MG63 (cell line): ENCODE data around the gene USP26. TPM values are rescaled to one million over a fixed set of nuclear protein-coding genes. Genes with fewer than 3 reads are reported as not detected.
"Not testable (repeated sequence)": the region's sequence is repeated elsewhere in the genome, so short reads cannot be mapped to it uniquely, and the experiment has no call there.

Source experiments
- DNase-seq: peaks from one replicate; pipeline ENCODE4 v3.0.0-alpha.2; 2020
- H3K27me3 ChIP-seq: fragments of 250-450 bp; sonication (Bioruptor Pico); 2 replicates; pipeline ENCODE4 v1.5.1; 2020; ENCODE audit warnings: mild to moderate bottlenecking, moderate library complexity
- H3K36me3 ChIP-seq: fragments of 250-450 bp; sonication (Bioruptor Pico); 2 replicates; pipeline ENCODE4 v1.5.1; 2020; ENCODE audit warnings: mild to moderate bottlenecking, moderate library complexity
- H3K4me3 ChIP-seq: fragments of 250-450 bp; sonication (Bioruptor Pico); 2 replicates; pipeline ENCODE4 v1.5.1; 2020; ENCODE audit warnings: mild to moderate bottlenecking, moderate library complexity
- H3K9me3 ChIP-seq: fragments of 250-450 bp; sonication (Bioruptor Pico); 2 replicates; pipeline ENCODE4 v1.5.1; 2020; ENCODE audit warnings: mild to moderate bottlenecking, moderate library complexity
- total RNA-seq: library from RNA; depleted of rRNA; stranded (reverse); fragments of >200 nt; shearing (Covaris generic); gene quantifications from 2 replicates; pipeline ENCODE4 v1.2.3, GENCODE V29; 2014; ENCODE audit warnings: low replicate concordance; rRNA removed

USP26 gene, protein sequence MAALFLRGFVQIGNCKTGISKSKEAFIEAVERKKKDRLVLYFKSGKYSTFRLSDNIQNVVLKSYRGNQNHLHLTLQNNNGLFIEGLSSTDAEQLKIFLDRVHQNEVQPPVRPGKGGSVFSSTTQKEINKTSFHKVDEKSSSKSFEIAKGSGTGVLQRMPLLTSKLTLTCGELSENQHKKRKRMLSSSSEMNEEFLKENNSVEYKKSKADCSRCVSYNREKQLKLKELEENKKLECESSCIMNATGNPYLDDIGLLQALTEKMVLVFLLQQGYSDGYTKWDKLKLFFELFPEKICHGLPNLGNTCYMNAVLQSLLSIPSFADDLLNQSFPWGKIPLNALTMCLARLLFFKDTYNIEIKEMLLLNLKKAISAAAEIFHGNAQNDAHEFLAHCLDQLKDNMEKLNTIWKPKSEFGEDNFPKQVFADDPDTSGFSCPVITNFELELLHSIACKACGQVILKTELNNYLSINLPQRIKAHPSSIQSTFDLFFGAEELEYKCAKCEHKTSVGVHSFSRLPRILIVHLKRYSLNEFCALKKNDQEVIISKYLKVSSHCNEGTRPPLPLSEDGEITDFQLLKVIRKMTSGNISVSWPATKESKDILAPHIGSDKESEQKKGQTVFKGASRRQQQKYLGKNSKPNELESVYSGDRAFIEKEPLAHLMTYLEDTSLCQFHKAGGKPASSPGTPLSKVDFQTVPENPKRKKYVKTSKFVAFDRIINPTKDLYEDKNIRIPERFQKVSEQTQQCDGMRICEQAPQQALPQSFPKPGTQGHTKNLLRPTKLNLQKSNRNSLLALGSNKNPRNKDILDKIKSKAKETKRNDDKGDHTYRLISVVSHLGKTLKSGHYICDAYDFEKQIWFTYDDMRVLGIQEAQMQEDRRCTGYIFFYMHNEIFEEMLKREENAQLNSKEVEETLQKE
- total RNA-seq = not detected in 2 replicates

DNA sequence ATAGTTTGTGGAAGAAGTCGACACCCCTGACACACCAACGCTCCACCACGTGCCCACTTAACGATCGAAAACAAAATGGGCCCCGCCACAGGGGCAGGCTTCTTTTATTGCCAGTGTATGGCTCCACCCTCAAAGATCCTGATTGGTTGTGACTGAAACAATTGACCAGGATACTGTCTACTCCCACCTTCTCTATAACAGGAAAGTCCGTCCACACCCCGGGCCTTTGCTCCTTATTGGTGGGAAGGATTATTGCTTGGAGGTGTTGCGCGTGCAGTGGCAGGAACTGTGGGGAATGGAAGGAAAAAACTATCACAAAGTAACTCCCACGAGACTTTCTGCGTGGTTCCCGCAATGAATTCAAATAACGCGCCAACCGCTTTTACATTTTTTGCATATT is at the start of gene USP26:
Gene USP26 (minus strand): TSS at position 79 of the 400 bp plus-strand sequence. CDS start 68,889 bp downstream, outside the sequence.
- no peak for DNase-seq
- Histone ChIP-seq H3K27me3 (no peaks in the 10 kb centered on the region), H3K9me3 (no peaks in the 10 kb centered on the region), H3K36me3 (no peaks in the 10 kb centered on the region), H3K4me3 (no peak within 1 kb of the TSS)

DNA sequence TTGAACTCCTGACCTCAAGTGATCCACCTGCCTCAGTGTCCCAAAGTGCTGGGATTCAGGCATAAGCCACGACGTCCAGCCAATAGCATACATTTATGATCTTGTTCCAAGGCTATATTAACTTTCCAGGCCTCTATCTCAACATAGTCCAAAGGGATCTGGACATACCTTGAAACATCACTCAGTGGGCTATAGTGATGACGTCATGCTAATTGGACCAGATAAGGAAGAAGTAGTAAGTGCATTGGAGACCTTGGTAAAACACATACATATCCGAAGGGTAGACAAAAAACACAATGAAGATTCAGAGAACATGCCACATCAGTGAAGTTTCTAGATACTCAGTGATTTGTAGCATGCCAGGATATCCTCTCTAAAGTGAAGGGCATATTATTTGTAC is 37.4 kb upstream of the USP26 start:
- no peak overlapping the region for H3K4me3 ChIP-seq
- H3K36me3 ChIP-seq = no peaks in the 10 kb centered on the region

DNA sequence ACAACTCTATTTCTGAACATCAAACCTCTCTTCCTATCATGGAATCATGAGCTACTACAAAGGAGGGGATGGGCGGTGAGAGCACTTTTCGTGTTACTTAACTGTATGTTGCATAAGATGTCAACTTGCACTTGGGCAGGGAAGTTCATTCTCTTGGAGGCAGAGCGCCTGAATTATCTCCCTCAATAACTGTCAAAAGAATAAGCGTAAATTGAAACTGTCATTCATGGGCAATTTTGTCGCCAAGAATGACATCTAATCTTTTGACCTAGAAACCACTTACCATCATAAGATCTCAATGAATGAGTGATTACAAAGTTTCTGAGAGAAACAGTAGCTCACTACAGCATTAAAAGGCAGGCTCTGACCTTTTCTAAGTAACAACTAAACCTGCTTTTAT is 23.5 kb upstream of the USP26 start:
- H3K9me3 ChIP-seq = no peaks in the 10 kb centered on the region
- no peaks in the 10 kb centered on the region for H3K27me3 ChIP-seq
- H3K4me3 ChIP-seq = no peak overlapping the region
- no peaks in the 10 kb centered on the region for H3K36me3 ChIP-seq
- DNase-seq = no peak

More for the DNA sequence above, 37.4 kb upstream of the USP26 start:
- Histone ChIP-seq H3K9me3 (no peaks in the 10 kb centered on the region), H3K27me3 (no peaks in the 10 kb centered on the region)
- no peak for DNase-seq

DNA sequence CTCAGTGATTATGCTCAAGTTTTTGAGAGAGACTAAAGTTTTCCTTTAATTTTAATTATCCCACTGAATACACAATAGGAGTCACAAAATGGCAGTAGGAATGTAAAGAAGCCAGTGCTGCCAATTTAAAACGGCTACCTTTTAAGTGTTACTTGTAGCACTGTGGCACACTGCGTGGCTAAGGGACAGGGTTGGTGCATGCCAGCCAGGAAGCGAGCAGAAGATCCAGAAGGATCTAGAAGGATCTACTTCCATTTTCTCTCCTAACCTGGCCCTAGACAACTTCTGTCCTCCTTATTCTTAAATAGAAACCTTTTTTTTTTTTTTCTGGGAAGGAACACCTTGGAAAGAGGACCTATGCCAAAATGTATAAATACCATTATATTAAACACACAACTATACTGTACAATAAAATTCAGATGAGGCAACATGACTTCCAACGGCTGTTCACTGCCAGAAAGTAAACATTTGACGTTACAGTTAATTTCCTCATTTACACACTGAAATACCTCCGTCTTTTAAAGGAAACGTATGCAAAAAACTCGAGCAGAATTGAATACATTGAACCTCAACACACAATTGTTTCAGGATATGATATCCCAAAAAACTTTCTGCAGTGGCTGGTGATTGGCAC is 2.7 kb downstream of the USP26 start:
- no peak for DNase-seq
- Histone ChIP-seq H3K9me3 (no peaks in the 10 kb centered on the region), H3K36me3 (no peaks in the 10 kb centered on the region)

DNA sequence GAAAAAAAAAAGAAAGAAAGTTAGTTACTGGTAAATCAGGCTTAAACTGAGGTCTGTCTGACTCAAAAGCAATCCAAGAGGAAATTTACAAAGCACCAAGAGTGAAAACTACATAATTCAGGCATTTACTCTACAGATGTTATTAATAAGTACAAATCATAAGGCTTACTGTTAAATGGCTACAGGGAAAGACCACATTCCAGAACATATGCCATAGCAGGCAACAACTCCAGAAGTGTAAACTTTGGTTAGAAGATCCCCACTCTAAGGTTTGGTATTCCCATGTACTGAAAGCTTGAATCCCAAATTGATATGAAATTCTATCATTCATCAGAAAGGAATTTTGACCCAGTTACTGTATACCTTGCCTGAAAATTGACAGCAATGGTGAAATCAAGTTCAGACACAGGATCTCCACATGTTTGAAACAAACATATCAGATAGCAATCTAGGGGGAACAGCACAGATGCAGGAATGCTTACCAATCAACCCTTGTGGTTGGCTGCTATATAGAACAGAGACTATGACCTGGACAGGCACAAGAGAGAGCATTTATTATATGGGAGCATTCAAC is 6.6 kb downstream of the USP26 start:
- H3K36me3 ChIP-seq = no peaks in the 10 kb centered on the region
- H3K4me3 ChIP-seq = no peak overlapping the region
- no peaks in the 10 kb centered on the region for H3K9me3 ChIP-seq
- H3K27me3 ChIP-seq = no peaks in the 10 kb centered on the region
- DNase-seq = no peak

More for the DNA sequence above, 2.7 kb downstream of the USP26 start:
- Histone ChIP-seq H3K27me3 (no peaks in the 10 kb centered on the region), H3K4me3 (no peak overlapping the region)

DNA sequence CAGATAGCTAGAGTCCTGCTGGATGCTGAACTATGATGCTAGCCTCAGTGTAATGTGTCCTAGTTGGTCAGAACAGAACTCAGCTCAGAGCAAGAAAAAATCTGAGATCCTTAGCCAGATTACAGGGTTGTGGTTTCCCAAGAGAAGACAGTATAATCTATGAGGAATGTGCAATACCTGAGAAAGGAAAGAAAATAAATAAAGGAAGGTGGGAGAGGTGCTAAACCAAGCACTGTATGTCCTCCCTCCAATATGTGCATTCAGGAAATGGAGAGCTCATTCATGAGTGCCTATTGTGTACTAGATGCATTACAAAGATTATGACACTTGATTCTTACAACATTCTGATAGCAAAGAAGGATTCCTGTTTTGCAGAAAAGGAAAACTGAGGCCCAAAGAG is 7.5 kb downstream of the USP26 start:
- DNase-seq = no peak
- no peaks in the 10 kb centered on the region for H3K27me3 ChIP-seq
- H3K9me3 ChIP-seq = no peaks in the 10 kb centered on the region
- no peak overlapping the region for H3K4me3 ChIP-seq
- H3K36me3 ChIP-seq = no peaks in the 10 kb centered on the region

DNA sequence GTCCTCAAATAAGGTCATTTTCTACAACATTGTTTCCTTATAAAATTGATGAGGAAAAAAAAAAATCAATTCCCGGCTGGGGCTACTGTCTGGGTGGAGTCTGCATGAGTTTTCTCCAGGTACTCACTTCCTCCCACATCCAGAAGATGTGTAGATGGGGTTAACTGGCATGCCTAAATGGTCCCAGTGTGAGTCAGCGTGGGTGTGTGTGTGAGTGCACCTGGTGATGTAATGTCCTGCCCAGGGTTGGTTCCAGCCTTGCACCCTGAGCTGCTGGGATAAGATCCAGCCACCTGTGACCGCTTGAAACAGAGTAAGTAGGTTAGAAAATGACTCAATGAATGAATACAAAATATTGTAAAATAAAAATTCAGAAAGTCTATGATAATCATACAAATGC is 11.1 kb downstream of the USP26 start:
- Histone ChIP-seq H3K9me3 (no peaks in the 10 kb centered on the region), H3K27me3 (no peaks in the 10 kb centered on the region), H3K36me3 (no peaks in the 10 kb centered on the region), H3K4me3 (no peak overlapping the region)
- DNase-seq = no peak

DNA sequence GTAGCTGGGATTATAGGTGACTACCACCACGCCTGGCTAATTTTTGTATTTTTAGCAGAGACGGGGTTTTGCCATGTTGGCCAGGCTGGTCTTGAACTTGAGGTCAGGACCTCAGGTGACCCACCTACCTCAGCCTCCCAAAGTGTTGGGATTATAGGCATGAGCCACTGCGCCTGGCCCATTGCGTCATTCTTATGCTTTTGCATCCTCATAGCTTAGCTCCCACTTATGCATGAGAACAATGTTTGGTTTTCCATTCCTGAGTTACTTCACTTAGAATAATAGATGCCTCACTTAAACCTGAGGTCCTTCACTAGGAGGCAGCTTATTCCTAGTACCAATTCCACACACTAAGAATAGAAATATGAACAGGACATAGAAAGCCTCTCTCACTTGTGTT is 11.9 kb downstream of the USP26 start:
- not testable (repeated sequence) for H3K36me3 ChIP-seq, DNase-seq, H3K27me3 ChIP-seq, H3K9me3 ChIP-seq, H3K4me3 ChIP-seq

DNA sequence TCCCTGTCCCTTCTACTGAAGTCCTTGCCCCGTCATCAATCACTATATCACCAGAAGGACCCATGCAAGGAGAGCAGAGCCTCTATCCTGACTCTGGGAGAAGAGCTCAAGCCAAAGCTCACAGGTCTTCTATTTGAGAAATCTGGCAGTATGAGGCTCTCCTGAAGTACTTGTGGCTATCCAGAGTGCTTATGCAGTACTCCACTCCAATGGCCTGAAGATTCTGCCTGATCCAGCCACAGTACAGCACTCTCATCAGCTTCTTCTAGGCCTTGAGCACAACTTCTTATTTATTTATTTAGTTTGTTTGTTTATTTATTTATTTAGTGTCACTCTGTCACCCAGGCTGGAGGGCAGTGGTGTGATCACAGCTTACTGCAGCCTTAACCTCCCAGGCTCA is 13.0 kb downstream of the USP26 start:
- Histone ChIP-seq H3K36me3 (no peaks in the 10 kb centered on the region), H3K27me3 (no peaks in the 10 kb centered on the region)

DNA sequence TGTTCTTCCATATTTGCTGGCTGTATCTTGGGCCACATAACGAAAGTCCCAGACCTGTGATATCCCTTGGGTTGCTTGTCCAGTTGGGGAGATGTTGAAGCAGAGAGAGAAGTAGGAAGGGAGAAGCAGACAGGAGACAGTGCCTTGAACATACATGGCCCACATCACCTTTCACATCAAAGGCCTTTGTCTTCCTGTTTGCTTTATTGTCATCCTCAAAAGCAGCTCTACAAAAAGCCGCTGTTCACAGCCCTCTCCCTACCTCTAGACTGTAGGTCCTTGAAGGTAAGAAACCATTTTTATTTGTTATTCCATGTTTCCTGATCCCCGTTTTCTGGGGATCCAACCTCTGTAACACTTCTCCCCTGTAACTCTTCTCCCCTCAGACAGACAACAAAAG is 14.9 kb downstream of the USP26 start:
- H3K36me3 ChIP-seq = no peaks in the 10 kb centered on the region
- DNase-seq = no peak

More for the DNA sequence above, 13.0 kb downstream of the USP26 start:
- Histone ChIP-seq H3K4me3 (no peak overlapping the region), H3K9me3 (no peaks in the 10 kb centered on the region)
- no peak for DNase-seq

DNA sequence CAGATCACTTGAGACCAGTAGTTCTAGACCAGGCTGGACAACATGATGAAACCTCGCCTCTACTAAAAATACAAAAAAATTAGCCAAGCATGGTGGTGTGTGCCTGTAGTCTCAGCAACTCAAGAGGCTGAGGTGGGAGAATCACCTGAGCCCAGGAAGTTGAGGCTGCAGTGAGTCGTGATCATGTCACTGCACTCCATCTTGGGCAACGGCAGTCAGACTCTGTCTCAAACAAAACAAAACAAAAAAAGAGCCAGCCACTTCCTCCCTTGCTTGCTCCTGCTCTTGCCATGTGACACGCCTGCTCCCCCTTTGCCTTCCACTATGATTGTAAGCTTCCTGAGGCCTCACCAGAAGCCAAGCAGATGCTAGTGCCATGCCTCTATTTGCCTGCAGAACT is 19.1 kb downstream of the USP26 start:
- not testable (repeated sequence) for H3K36me3 ChIP-seq, H3K9me3 ChIP-seq, DNase-seq, H3K27me3 ChIP-seq, H3K4me3 ChIP-seq

More for the DNA sequence above, 14.9 kb downstream of the USP26 start:
- no peaks in the 10 kb centered on the region for H3K9me3 ChIP-seq
- H3K27me3 ChIP-seq = no peaks in the 10 kb centered on the region
- no peak overlapping the region for H3K4me3 ChIP-seq

DNA sequence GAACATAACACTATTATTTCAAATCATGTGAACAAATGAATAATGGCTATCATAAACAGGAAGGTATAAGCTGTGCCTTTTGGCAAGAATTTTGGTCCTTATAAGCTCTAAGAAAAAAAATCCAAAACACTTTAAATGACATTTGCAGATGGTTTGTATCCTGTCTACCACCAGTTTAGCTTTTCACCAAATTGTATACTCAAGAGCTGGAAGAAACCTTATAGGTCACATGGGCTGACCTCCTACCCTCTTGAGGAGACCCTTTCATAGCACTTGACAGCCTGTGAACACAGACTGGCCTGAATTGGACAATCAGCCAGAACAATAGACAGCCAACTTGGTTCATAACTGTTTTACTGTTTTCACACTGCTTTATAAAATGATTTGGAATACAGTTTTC is 24.3 kb downstream of the USP26 start:
- DNase-seq = no peak
- H3K9me3 ChIP-seq = no peaks in the 10 kb centered on the region
- H3K36me3 ChIP-seq = no peaks in the 10 kb centered on the region

DNA sequence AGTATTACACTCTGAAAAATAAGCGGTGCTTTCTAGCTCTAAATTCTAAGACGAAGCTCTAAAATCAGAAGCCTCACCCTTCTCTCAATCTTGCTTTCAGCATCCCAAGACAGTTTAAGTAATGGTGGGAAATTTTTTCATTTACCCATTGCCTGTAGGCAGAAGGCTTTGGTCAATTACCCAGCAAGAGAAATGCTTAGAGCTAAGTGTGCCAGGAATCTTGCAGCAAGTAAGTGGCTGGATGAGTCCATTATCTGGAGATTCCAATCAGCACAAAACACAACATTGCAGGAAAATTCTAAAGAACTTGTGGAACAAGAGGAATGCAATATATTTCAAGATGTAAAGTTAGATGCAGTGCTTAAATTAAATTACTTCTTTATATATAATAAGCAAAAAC is 28.4 kb downstream of the USP26 start:
- DNase-seq = no peak
- H3K4me3 ChIP-seq = no peak overlapping the region
- no peaks in the 10 kb centered on the region for H3K27me3 ChIP-seq
- no peaks in the 10 kb centered on the region for H3K36me3 ChIP-seq
- H3K9me3 ChIP-seq = no peaks in the 10 kb centered on the region

More for the DNA sequence above, 24.3 kb downstream of the USP26 start:
- H3K27me3 ChIP-seq = no peaks in the 10 kb centered on the region
- no peak overlapping the region for H3K4me3 ChIP-seq

DNA sequence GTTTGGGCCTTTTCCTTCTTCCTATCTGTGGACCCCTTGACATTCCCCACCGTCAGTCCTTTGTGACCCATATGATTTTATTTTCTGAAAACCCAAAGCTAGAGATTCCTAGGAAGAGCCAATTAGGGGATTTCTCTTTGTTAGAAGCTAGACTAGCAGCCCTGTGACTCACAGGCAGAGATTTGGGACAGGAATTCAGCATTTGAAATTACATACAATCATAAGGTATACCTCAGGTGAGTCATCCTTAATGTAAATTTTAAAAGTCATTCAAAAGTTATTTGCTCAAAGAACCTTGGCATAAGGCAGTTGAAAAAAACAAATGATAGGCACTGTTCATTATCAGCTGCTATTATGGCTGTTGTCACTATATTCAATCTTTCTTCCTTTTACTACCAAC is 40.6 kb downstream of the USP26 start:
- H3K9me3 ChIP-seq = no peaks in the 10 kb centered on the region
- H3K27me3 ChIP-seq = no peaks in the 10 kb centered on the region
- H3K36me3 ChIP-seq = no peaks in the 10 kb centered on the region
- H3K4me3 ChIP-seq = no peak overlapping the region
- DNase-seq = no peak

DNA sequence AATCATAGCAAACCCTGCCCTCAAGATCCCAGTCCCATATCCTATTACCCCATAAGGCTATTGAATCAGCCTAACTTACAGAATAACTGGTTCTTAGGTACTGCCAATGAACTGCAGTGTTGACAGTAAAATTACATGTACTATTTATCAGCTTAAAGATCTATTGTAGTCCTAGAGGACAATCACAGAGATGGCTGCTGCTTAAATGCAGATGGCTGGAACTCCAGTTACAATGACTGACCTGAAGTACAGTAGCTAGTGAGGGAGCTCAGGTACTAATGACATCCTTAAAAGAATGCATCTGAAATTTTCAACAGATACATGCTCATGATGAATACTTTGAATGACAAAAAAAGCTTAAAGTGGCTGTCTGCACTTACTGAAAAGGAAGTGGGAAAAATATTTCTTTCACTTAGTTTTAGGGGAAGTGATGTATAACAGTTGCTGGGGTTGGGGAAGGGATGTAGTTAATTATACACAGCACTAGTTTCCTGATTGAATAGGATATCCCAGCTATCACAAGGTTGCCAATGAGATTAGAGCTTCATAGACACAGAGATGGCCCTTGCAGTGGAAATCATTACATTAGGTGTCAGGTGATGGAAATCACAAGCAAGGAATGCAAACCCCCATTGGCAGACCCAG is 42.0 kb downstream of the USP26 start:
- Histone ChIP-seq H3K4me3 (no peak overlapping the region), H3K36me3 (no peaks in the 10 kb centered on the region), H3K27me3 (no peaks in the 10 kb centered on the region), H3K9me3 (no peaks in the 10 kb centered on the region)
- DNase-seq = no peak

DNA sequence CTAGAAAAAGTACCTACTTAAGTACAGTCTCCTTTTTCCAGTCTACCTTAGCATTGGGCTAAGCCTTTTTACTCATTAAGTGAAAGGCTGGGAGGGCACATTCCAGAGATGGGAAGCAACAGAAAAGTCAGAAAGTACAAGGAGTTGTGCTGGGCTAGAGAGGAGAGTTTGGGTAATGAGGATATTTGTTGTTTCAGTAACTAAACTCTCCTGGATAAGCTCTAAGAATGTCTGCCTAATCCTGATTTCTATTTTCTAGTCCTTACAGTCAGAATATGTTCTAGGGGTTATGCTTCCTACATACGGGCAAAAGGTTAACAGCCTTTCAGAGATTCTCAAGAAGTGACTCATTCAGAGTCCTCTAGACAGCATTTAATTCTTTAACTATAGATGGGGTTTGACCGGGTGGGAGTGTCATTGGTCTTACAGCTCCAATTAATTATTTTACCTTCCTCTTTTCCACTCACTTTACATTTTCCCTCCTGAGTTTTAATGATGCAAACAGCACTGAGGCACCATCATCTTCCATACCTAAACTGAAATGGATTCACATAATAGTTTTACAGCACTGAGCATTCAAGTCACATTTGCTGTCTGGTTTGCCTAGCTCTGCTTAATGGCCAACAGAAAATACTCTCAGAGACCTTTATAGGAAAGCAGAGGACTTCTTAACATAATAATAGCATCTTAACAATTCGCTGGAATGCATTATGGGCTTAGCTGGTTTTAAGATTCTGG is 42.9 kb downstream of the USP26 start:
- no peak for DNase-seq
- H3K4me3 ChIP-seq = no peak overlapping the region
- no peaks in the 10 kb centered on the region for H3K36me3 ChIP-seq
- no peaks in the 10 kb centered on the region for H3K27me3 ChIP-seq
- no peaks in the 10 kb centered on the region for H3K9me3 ChIP-seq
